ENCODE results near the gene CEACAM19.
"Not testable (repeated sequence)": the region's sequence is repeated elsewhere in the genome, so short reads cannot be mapped to it uniquely, and the experiment has no call there.

Gene CEACAM19

DNA sequence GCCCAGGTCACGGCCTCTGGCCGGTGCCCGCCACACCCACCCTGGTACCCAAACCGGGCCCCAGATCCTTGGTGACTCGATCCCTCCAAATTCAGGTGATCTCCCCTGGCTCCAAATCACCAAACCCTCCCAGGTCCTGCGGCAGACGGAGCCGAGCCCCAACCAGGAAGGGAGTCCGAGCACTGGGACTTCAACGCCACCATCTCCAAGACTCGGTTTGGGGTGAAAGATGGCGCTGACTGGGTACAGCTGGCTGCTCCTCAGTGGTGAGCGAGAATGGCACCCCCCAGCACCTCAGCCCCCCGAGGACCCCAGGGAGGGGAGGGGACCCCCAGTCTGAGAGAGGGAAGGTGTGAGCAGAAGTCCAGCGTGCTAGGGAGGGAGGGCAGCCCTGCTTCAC, 29.9 kb downstream of the CEACAM19 start:
- no peak for DNase-seq (ENCODE audit: low spot score)

GRCh38 chr19:44702551-44703176, 31.4 kb downstream of the CEACAM19 start:
- no peak for DNase-seq (ENCODE audit: low spot score)

GRCh38 chr19:44703336-44704078, 32.2 kb downstream of the CEACAM19 start:
- DNase-seq (ENCODE audit: low spot score), result no peak

DNA sequence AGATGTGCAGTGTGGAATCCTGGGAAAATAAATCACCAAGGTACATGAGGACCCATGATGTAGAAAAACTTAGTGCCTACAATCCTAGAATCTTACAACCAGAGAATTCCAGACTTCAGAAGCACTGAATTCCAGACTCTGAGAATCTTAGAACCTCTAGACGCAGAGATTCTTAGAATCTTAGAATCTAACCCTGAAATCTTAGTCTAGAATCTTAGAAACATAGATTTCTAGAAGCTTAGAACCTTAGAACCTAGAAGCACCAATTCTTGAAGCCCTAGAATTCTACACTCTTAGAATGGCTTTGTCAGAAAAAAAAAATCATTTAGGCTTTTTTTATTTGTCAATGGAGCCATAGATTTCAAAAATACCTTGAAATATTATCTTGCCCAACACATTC, 33.7 kb downstream of the CEACAM19 start:
- DNase-seq (ENCODE audit: low spot score), result no peak

GRCh38 chr19:44705502-44706010, 34.3 kb downstream of the CEACAM19 start:
- no peak for DNase-seq (ENCODE audit: low spot score)

- no peak for DNase-seq (ENCODE audit: low spot score)
These were observed 35.4 kb downstream of the CEACAM19 start for GRCh38 chr19:44706506-44707236.

GRCh38 chr19:44707794-44708193, 36.5 kb downstream of the CEACAM19 start:
- no peak for DNase-seq (ENCODE audit: low spot score)

GRCh38 chr19:44708940-44709339, 37.7 kb downstream of the CEACAM19 start:
- DNase-seq (ENCODE audit: low spot score), result no peak

DNA sequence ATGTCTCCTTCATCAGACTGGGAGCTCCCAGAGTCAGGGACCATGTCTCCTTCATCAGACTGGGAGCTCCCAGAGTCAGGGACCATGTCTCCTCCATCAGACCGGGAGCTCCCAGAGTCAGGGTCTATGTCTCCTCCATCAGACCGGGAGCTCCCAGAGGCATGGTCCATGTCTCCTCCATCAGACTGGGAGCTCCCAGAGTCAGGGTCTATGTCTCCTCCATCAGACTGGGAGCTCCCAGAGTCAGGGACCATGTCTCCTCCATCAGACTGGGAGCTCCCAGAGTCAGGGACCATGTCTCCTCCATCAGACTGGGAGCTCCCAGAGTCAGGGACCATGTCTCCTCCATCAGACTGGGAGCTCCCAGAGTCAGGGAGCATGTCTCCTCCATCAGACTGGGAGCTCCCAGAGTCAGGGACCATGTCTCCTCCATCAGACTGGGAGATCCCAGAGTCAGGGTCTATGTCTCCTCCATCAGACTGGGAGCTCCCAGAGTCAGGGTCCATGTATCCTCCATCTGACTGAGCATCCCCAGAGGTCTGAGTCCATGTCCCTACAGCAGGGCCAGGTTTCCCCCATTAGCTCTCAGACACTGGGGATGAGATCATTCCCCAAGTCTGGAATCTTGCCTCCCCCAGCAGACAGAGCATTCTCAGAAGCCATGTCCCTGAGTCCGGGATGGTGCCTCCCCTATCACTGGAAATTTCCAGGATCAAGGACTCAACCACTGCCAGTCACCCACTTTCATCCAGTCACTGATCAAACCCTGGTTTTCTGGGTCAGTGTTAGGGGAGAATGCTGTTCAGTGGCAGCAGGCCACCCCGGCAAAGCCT, 38.4 kb downstream of the CEACAM19 start:
- not testable (repeated sequence) for DNase-seq (ENCODE audit: low spot score)

DNA sequence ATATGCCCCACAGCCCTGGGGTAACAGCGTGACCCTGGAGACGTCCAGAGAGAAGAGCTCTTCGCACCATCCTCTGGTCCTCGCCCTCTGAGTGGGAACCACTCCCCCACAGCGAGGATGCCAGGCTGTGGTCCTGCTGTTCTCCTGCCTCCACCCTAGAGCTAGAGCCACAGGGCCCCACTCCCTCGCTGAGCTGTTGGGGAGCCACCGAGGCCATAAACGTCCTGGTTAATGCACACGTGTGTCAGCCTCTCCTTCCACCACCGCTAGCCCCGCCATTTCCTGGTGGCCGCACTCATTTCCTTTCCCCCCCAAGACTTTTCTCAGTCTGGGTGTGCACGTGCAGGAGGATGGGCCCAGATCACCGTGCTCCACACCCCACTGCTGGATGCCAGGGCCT, 39.2 kb downstream of the CEACAM19 start:
- no peak for DNase-seq (ENCODE audit: low spot score)

DNA sequence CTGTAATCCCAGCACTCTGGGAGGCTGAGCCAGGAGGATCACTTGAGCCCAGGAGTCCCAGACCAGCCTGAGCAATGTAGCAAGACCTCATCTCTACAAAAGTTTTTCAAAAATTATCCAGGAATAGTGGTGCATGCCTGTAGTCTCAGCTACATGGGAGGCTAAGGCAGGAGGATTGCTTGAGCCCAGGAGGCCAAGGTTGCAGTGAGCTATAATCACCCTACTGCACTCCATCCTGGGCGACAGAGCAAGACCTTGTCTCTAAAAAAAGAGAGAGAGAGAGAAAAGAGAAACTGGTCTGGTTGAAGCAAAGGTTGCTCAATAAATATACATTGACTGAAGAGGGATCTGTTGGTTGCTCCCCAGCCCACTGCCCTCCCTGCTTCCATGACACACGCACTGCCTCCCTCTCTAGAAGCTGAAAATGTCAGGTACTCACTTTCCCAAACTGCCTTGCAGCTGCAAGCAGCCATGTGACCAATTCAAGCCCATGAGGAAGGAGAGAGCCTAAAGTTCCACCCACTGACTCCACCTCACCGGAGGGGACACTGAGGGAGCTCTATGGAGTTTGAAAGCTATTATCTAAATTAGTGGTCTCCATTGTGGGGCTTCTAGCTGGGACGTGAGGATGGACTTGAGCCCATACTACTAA, 41.7 kb downstream of the CEACAM19 start:
- DNase-seq (ENCODE audit: low spot score), result no peak

GRCh38 chr19:44714597-44715169, 43.4 kb downstream of the CEACAM19 start:
- DNase-seq (ENCODE audit: low spot score), result no peak

GRCh38 chr19:44717603-44718002, 46.3 kb downstream of the CEACAM19 start:
- no peak for DNase-seq (ENCODE audit: low spot score)

GRCh38 chr19:44718441-44719261, 47.4 kb downstream of the CEACAM19 start:
- peak; percentile 73 for DNase-seq (ENCODE audit: low spot score)

DNA sequence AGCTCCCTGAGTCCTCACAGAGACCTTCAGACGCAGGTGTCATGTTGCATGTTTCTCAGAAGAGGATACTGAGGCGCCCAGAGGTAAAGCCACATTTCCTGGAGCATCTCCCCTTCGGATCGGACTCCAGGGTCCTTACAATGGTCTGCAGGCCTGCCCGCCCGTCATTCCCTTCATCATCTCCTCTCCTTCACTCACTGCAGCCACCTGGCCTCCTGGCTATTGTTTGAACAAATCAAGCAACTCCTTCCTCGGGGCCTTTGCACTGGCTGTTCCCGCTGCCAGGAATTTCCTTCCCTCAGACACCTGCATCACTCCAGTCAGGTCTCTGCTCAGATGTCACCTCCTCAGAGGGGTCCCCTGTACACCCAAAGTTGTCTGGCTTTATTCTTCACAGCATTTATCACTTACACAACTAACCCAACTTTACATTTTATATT, 48.0 kb downstream of the CEACAM19 start:
- no peak for DNase-seq (ENCODE audit: low spot score)

DNA sequence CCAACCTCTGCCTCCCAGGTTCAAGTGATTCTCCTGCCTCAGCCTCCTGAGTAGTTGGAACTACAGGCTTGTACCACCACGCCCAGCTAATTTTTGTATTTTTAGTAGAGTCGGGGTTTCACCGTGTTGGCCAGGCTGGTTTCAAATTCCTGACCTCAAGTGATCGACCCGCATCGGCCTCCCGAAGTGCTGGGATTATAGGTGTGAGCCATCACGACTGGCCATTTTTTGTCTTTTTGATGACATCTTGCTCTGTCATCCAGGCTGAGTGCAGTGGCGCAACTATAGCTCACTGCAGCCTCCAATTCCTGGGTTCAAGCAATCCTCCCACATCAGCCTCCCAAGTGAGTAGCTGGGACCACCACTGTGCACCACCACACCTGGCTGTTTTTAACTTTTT, 49.1 kb downstream of the CEACAM19 start:
- not testable (repeated sequence) for DNase-seq (ENCODE audit: low spot score)

DNA sequence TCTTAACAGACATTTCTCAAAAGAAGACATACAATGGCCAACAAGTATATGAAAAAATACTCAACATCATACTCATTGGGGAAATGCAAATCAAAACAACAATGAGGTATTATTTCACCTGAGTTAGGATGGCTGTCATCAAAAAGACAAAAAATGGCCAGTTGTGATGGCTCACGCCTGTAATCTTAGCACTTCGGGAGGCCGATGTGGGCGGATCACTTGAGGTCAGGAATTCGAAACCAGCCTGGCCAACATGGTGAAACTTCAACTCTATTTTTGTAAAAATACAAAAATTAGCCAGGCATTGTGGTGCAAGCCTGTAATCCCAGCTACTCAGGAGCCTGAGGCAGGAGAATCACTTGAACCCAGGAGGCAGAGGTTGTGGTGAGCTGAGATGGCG, 49.7 kb downstream of the CEACAM19 start:
- DNase-seq (ENCODE audit: low spot score), result no peak

- DNase-seq (ENCODE audit: low spot score), result not testable (repeated sequence)
These were observed 50.1 kb downstream of the CEACAM19 start for GRCh38 chr19:44721369-44721768.

DNA sequence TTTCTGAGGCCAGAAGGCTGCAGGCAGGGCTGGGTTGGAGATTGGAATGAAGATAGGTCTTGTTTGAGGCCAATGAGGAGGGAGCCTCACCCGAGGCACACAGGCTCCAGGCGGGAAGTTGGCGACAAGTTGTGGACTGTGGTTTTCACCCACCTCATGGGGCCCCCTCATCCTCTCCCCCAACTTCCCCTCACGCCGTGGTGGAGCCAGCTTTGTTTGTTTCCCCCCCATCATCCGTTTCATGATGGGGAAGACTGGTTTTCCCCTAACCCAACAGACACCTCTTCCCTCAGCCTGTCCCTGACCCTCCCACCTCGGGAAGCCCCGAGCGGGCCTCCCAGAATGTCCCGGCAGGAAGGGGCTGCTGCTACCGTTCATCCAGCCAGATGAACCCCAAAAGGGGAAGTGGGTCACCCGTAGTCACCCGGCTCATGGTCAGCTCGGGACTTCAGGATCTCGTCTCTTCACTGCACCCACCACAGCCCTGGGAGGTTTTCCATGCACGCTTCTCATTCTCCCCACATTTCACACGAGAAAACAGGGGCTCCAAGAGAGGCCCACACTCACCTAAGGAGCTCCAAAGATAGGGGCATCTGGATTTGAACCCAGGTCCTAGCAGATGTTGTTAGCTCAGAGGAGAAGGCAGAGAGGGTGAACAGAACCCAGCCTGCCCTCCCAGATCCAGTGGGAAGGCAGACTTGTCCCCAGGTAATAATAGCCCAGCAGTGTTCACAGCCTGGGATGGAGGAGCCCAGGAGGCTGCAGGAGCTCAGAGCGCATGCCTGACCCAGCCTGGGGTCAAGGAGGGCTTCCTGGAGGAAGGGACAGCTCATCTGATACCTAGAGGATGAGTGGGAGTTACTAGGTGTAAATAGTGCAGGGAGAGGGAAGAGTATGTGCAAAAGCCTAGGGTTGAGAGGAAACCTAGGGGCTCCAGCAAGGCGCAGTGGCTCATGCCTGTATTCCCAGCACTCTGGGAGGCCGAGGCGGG, 51.1 kb downstream of the CEACAM19 start:
- no peak for DNase-seq (ENCODE audit: low spot score)

All from hepatic stellate cell (primary cell).